ENCODE measurements around the gene HOXD1.

DNA sequence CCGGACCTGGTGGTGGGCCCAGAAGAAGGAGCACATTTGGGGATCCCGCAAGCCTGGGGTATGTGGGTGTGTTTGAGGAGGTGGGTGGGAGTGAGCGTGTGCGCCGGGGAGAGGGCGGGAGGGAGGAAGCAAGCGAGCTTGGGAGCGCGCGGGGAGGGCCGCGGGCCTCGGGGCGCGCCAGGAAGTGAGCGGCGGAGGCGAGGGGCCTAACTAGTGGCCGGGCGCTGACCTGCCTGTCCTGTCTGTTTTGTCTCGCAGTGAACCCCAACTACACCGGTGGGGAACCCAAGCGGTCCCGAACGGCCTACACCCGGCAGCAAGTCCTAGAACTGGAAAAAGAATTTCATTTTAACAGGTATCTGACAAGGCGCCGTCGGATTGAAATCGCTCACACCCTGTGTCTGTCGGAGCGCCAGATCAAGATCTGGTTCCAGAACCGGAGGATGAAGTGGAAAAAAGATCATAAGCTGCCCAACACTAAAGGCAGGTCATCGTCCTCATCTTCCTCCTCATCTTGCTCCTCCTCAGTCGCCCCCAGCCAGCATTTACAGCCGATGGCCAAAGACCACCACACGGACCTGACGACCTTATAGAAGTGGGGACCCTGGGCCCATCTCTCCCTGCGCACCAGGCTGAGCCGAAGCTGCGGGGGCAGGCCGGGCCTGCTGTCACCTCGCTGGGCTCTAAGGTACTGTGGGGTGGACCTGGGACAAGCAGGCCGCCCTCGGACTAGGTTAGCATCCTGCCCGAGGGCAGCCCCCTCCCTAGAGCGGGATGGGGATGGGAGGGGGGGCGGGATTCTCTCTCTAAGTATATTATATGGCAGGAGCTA is 35.9 kb upstream of the HOXD1 start:
- TF ChIP-seq, protein P1, sequence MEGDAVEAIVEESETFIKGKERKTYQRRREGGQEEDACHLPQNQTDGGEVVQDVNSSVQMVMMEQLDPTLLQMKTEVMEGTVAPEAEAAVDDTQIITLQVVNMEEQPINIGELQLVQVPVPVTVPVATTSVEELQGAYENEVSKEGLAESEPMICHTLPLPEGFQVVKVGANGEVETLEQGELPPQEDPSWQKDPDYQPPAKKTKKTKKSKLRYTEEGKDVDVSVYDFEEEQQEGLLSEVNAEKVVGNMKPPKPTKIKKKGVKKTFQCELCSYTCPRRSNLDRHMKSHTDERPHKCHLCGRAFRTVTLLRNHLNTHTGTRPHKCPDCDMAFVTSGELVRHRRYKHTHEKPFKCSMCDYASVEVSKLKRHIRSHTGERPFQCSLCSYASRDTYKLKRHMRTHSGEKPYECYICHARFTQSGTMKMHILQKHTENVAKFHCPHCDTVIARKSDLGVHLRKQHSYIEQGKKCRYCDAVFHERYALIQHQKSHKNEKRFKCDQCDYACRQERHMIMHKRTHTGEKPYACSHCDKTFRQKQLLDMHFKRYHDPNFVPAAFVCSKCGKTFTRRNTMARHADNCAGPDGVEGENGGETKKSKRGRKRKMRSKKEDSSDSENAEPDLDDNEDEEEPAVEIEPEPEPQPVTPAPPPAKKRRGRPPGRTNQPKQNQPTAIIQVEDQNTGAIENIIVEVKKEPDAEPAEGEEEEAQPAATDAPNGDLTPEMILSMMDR (conservative IDR thresholded peaks at IDR 0.05; ENCODE audit: low read depth, low read length): no peak
- TF ChIP-seq CHD1 (IDR thresholded peaks at IDR 0.05; ENCODE audit: low read depth, low read length) (no peak), MAZ (IDR thresholded peaks at IDR 0.05; ENCODE audit: borderline replicate concordance, low read depth, low read length) (no peak), RFX5 (IDR thresholded peaks at IDR 0.05; ENCODE audit: low read depth, low read length) (no peak), POLR2A (IDR thresholded peaks at IDR 0.05; ENCODE audit: low read depth, low read length) (no peak), RAD21 (IDR thresholded peaks at IDR 0.05; ENCODE audit: low read length) (no peak), SMC3 (IDR thresholded peaks at IDR 0.05; ENCODE audit: low read depth, low read length) (no peak), RCOR1 (IDR thresholded peaks at IDR 0.05; ENCODE audit: insufficient replicate concordance, low read length) (no peak), FOS (IDR thresholded peaks at IDR 0.05; ENCODE audit: low read depth, low read length) (no peak)
- TF ChIP-seq, protein P2, sequence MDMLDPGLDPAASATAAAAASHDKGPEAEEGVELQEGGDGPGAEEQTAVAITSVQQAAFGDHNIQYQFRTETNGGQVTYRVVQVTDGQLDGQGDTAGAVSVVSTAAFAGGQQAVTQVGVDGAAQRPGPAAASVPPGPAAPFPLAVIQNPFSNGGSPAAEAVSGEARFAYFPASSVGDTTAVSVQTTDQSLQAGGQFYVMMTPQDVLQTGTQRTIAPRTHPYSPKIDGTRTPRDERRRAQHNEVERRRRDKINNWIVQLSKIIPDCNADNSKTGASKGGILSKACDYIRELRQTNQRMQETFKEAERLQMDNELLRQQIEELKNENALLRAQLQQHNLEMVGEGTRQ (IDR thresholded peaks at IDR 0.05; ENCODE audit: low read depth, low read length): no peak

Measured in IMR-90 (cell line).